GM21717 (cell line): ENCODE data around the gene BTNL2.
"Not testable (repeated sequence)": the region's sequence is repeated elsewhere in the genome, so short reads cannot be mapped to it uniquely, and the experiment has no call there.

Experiments used
- ATAC-seq: cut with Tn5 transposase; IDR thresholded peaks from one replicate; pipeline ENCODE4 v1.9.1; 2021; ENCODE audit warnings: mild to moderate bottlenecking, moderate library complexity; ENCODE audit not compliant: unreplicated experiment

The BTNL2 gene

GRCh38 chr6:32371229-32371628, 35.8 kb downstream of the BTNL2 start:
- ATAC-seq: no peak

DNA sequence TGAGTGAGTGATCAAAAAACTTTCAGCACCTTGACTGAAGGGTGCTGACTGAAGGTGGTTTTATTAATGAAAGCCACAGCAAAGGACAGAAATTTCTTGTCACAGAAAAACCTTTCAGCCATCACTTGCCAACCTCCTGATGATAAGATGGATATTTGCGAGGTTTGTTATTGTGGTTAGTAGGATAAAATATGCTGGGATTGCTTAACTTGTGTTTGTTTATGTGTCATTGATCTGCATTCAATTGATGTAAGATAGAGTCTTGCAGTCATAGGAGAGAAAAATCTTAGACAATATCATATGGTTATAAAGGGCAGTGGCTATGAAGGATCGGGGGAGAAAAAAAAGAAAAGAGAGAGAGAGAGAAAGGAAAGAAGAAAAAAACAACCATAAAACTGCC, 36.5 kb downstream of the BTNL2 start:
- no peak for ATAC-seq

DNA sequence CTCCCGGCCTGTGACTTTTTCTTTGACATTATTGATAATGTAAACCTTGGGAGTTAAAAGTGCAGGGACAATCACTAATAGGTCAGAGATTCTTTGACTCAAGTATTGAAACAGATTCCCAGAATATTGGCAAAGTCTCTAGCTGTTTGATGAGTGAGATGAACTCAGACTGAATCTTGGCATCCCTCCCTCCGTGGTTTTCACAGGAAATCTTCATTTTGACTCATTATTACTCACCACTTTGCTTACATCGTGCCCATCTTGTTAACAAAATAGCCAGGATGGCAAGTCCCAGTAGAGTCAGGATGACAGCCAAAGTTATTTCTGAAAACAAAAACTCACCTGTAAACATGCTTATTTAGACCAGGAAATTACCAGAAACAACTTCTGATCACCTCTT, 37.3 kb downstream of the BTNL2 start:
- no peak for ATAC-seq

GRCh38 chr6:32367644-32368043, 39.3 kb downstream of the BTNL2 start:
- no peak for ATAC-seq

GRCh38 chr6:32359225-32359624, 47.8 kb downstream of the BTNL2 start:
- not testable (repeated sequence) for ATAC-seq

GRCh38 chr6:32358548-32358947, 48.4 kb downstream of the BTNL2 start:
- not testable (repeated sequence) for ATAC-seq

DNA sequence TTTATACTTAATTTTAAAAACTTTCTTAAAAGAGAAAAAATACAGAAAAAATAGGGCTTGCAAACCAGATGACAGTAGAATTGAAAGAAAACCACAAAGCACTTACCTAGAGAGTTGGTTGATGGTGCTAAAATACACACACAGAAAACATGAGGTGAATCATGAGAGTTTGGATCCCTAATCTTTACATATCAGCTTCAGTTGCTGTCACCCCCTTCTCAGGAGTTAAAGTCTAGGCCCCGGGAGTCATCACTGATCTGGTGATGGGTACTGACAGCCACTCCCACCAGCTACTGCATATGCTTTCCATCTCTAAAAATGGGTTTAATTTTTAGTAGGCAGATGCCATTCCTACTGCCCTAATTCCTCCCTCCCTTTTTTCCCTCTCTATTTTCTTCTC, 52.0 kb downstream of the BTNL2 start:
- ATAC-seq: no peak

- no peak for ATAC-seq
Measured at GRCh38 chr6:32353348-32353747, 53.6 kb downstream of the BTNL2 start.
